ENCODE data around the gene DMPK.

The DMPK gene

DNA sequence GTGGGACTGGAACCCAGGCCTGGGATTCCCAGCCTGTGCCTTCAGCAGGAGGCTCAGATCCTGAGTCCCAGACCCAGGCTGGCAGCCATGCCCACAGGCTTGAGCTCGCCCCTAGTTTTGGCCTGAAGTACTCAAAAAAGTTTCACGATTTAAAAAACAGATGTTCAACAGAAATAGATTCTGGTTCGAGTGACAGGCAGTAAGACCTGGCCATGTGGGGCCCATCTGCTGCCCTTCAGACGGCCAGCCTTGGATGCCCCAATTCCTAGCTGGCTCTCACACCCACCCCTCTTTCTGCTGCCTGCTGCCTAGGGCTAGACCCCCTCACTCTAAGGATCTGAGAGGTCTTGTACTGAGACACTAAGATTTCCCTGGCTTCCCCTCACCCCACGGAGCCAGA lies 2.8 kb upstream of the DMPK start:
- peak; percentile 22 for DNase-seq

DNA sequence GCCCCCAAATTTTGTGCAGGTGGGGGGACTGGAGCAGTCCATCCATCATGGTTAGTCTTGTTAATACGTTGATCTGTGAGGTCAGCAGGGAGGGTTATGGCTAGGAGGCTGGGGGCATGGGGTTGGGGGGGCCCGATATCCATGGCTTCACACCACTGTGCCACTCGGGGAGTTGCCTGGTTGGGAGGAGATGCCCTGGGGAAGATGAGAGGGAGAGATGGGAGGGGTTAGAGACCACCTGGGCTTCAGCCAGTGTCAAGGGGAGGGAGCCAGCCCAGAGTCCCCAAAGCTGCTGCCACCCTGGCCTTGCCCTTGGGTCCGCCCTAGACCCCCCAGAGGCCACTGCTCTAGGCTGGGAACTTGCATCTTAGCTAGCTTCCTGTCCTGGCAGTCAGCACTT lies 1.8 kb upstream of the DMPK start:
- no peak for DNase-seq

DNA sequence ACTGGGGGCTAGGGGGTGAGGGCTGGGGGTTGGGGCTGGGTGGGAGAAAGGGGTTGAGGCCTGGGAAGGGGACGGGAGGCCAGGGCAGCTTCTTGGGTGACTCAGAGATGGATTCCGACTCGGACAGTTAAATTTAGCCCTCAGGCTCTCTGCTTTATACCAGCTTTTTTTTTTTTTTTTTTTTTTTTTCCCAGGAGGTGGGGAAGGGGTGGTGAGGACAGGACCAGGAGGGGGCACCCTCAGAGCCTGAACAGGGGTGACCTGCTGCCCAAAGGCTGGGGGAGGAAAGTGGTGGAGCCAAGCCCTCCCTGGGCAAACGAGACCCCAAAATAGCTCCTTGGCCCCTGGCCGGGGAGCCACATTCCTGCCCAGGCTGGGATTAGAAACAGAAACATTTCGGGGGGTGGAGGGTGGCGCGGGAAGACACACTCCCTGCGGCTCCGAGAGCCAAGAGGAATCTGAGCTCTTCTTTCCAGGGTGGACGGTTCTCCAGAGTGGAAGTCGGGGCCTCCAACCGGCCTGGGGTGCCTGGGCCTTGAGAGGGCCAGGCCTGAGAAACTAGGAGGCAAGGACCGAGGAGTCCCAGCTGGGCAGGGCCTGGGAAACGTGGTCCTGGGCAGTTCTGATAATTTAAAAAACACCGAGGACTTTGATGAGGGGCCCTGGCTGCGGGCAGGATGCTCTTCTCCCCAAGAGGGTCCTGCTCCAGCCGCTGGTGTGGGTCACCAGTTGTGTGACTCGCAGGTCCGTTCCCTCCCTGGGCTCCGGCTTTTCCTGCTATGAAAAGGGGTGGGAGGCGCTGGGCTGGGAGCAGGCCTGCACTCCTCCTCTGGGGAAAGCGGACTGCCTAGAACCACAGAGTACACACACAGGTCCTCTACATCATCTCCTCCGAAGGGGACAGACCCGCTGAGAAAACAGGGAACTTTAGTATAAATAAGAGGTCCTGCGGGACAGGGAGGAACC lies 813 bp upstream of the DMPK start:
- DNase-seq = peak; percentile 84

DNA sequence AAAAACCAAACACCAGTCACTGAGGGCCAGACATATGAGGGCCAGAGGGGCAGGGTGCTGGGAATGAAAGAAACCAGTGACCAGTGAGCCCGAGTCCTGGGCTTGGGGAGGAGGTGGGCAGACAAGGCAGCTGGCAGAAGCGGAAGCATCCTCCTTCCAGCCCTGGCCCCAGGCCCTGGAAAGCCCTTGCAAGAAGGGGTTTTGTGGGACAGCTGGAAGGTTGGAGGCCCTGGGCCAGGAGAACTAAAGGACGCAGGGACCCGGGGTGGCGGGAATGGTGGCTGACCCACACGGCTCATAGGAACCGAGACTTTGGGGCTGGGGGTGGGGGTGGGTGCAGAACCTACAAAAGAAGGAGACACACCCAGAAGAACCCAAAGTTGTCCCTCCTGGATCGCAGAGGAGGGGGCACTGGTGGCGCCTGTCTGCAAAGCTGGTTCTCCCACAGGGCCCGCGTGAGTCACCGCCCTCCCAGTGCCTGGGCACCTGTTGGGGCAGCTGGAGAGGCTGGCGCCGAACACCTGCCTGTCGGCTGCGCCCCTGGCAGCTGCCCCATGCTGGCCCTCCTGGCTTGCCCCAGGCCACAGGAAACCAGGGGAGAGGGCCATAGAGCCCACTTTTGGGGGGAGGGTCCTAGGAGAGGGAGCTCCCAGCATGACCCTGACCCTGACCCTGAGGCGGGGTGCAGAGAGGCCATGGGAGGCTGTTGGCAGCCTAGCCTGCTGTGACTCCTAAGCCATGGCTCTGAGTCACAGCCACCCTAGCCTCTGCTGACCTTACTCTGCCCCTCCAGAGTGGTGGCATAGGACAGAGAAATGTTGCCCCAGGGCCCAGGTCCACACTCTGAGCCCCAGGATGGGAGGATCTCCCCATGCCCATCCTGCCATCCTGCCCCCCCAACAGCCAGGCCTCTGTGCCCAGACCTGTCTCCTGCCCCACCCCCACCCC lies 802 bp downstream of the DMPK start:
- DNase-seq = peak; percentile 75

DNA sequence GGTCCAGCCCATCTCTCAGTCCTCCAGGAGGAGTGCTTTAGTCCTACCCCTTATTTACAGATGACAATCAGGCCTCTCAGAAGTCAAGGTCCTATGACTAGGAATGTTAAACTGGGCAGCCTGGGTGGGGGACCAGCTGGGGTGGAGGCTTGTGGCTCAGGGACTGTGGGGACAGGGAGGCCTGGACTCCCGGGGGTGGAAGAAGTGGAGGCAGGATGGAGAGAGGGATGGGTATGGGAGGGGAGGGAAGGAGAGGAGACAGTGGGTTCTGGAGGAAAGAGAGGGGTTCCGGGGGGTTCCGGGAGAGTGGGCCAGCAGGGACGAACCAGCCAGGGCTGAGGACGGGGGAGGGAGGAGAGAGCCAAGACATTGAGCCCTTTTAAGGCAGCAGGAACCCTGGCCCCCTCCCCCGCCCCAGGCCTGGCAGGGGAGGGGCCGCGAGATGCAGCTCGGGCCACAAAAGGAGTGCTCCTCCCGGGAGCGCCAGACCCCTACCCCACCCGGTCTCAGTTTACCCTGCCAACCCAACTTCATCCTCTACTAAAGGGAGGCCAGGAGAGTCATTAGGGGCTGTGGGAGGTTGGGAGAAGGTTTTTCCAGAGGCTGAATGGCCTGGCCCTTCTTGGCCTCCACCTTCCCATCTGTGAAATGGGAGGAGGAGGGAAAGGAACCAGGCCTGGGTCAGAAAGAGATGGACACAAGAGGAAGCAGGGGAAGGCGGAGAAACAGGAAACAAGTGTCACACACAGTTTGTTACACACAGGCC lies 1.7 kb downstream of the DMPK start:
- DNase-seq = no peak

DNA sequence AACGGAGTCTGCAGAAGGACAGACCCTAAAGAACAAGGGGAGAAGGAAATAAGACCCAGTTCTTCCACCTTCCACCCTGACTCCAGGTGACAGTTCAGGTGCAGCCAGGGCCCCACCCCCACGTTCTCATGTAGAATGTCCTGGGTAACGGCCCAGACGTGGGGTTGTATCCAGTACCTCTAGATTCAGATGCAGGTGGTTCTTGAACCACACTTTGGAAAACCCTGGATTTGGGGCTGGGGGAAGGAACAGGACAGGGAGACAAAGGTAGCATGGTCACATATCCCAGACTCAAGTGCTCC lies 2.2 kb downstream of the DMPK start:
- DNase-seq = no peak

DNA sequence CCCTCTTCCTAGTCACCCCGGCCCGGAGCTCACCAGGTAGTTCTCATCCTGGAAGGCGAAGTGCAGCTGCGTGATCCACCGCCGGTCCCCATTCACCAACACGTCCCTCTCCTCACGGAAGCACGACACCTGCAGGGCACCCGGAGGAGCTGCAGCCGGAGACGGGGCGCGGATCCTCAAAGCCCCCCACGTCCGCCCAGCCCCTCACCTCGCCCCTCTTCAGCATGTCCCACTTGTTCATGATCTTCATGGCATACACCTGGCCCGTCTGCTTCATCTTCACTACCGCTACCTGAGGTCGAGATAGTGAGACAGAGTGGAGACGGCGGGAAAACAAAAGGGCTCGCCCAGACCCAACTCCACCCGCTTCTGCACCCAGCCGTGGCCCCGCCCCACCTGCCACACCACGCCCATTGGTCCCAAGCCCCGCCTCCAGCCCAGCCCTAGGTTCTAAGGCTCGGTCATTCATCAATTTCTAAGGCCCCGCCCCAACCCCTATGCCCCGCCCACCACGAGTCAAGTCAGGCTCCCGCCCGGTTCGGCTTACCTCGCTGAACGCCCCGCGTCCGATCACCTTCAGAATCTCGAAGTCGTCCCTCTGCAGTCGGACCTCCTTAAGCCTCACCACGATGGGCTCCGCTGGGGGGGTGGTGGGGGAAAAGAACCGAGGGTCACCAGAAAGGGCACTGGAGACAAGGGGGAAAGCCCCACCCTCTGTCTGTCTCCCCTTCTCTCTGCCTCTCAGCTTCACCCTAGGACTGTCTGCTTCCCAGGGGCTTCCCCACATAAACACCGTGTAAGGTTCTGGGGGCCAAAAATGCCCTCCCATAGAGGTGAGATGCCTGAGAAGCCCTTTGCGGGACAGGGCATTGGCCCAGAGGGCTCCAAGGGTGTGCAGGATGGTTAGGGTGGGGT lies 2.8 kb downstream of the DMPK start:
- DNase-seq = peak; percentile 84

DNA sequence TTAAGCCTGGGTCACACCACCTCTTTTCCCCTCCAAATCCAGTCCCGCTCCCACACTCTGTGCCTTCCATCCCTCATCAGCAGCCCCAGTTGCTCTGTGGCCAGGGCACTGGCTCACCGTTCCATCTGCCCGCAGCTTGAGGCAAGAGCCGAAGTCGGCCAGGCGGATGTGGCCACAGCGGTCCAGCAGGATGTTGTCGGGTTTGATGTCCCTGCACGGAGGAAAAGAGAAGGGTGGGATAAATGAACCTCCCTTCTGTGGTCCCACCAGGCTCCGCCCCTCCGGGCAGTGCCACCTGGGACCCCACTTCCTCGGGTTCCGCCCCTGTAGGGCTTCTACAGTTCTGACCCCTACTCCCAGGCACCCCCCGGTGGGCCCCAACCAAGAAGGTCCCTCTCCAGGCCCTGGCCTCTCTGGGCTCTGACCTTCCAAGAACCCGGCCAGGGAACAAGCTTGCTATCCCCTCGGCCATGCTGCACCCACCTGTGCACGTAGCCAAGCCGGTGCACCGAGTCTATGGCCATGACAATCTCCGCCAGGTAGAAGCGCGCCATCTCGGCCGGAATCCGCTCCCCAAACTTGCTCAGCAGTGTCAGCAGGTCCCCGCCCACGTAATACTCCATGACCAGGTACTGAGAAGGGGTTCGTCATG lies 4.2 kb downstream of the DMPK start:
- DNase-seq = no peak

DNA sequence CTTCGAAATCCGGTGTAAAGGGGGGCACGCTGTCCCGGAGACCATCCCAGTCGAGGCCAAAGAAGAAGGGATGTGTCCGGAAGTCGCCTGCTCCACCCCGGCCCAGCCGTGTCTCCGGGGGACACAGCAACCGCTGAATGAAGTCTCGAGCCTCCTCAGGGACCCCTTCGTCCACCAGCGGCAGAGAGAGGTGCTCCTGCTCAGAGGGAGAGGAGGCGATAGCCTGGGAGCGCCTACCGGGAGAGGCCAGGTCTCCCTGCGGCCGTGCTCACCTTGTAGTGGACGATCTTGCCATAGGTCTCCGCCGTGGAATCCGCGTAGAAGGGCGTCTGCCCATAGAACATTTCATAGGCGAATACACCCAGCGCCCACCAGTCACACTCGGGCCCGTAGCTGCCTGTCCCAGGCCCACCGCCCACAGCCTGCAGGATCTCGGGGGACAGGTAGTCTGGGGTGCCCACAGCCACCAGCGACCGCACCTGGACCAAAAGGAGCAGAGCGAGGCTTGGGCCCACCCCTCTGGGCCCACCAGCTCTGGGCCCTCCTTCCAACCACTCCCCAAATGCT lies 4.8 kb downstream of the DMPK start:
- no peak for DNase-seq

DNA sequence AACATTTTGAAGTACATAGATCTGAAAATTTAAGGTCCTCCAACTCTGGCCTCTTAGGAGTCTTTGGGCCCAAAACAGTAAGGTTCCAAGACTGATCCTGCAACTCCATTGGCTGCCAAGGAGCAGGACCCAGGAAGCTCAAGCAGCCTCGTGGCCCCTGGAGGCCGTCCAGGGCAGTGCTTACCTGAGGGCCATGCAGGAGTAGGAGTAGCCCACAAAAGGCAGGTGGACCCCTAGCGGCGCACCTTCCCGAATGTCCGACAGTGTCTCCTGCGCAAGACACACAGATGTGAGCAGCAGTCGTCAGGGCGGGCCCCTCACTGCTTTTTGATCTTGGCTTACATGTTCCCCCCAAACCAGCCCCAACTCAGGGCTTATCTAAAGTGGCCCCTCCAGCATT lies 7.5 kb downstream of the DMPK start:
- DNase-seq = no peak

DNA sequence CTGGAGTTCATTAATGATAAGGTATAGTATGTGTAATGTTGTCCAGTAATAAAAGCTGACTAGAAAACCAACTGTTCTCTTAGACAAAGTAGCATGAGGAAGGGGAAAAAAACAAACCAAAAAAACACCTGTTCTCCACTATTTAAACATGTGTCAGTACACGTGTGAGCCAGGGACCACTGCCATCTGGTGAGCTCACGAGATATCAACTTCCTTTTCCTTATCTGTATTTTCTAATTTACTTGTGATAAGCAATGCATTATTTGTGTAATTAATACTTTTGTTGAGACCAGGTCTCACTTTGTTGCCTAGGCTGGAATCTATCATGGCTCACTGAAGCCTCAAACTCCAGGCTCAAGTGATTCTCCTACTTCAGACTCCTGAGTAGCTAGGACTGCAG lies 8.9 kb downstream of the DMPK start:
- no peak for DNase-seq

DNA sequence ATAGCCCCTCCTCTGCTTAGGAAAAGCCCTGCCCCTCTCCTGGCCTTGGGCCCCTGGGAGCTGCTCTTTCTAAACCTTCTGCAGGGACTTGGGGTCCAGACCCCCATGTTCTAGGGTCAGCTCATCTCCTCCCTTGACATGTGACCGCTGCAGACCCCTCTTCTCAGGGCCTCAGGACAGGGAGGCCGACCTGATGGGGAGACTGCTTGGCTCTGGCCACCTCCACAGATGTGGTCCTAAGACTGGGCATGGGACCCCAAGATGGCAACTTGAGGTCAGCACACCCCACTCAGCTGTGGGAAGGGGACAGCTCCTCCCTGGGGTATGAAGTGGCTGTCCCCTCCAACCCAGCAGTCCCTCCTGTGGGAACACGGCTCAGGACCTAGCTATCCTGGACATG lies 9.4 kb downstream of the DMPK start:
- no peak for DNase-seq

DNA sequence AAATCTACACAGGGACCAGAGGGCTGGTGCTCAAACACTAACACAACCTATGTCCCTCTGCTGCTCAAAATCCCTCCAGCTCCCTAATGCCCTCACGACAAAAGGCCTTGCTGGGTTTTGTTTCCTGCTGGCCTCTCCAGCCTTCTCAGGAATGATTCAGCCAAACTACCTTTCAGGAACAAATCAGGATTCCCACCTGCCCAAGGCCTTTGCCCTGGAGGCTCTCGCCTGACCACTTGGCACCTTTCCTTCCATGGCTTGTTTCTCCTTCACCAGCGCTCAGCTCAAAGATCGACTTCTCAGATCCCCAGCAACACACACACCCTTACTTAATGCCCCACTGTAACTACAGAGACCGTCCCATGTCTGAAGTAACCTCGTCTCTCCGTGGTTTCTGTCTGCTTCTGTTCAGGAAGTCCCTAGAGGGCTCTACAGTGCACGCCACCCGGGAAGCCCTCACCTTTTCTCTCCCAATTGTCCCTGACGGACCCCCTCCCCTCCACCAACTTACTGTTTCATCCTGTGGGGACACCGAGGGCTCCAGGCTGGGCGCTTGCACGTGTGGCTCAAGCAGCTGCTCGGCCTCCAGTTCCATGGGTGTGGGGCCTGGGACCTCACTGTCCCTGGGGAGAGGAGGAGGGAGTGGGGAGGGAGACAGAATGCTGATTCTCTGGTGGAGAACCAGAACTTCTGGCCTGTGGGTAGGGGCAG lies 10.0 kb downstream of the DMPK start:
- DNase-seq = no peak

DNA sequence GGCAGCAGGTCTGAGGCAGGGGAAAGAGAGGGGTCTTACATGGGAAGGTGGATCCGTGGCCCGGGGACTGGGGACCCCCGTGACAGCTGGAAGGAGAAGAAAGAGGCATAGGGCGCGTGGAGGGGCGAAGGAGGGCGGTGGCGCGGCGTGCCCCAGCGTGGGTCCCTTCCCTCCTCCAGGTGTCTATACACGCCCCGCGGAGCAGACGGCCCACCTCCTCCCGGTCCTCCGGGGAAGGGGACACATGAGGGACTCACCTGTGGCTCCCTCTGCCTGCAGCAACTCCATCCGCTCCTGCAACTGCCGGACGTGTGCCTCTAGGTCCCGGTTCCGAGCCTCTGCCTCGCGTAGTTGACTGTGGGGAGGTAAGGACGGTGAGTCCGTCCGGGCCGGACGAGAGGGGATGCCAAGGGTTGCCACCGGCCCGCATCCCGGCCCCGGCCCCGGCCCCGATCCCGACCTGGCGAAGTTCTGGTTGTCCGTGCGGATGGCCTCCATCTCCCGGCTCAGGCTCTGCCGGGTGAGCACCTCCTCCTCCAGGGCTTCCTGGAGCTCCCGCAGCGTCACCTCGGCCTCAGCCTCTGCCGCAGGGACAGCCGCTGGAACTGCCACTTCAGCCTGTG lies 10.9 kb downstream of the DMPK start:
- peak; percentile 48 for DNase-seq

DNA sequence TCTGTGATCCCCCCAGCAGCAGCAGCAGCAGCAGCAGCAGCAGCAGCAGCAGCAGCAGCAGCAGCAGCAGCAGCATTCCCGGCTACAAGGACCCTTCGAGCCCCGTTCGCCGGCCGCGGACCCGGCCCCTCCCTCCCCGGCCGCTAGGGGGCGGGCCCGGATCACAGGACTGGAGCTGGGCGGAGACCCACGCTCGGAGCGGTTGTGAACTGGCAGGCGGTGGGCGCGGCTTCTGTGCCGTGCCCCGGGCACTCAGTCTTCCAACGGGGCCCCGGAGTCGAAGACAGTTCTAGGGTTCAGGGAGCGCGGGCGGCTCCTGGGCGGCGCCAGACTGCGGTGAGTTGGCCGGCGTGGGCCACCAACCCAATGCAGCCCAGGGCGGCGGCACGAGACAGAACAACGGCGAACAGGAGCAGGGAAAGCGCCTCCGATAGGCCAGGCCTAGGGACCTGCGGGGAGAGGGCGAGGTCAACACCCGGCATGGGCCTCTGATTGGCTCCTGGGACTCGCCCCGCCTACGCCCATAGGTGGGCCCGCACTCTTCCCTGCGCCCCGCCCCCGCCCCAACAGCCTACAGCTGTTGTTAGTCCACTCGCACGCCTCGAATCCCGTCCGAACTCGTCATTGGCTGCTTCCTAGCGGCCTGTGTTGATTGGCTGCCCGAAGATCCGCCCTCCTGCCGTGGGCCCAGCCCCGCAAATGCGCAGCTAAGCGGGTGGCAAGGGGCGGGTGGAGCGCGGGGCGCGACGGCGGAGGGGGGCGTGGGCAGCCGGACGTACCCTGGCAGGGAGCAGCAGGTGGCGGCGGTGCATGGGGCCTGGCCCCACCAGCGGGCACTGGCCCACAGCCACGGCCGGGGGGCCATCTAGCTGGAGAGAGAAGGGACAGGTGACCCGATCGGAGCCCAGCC lies 11.8 kb downstream of the DMPK start:
- peak; percentile 98 for DNase-seq

DNA sequence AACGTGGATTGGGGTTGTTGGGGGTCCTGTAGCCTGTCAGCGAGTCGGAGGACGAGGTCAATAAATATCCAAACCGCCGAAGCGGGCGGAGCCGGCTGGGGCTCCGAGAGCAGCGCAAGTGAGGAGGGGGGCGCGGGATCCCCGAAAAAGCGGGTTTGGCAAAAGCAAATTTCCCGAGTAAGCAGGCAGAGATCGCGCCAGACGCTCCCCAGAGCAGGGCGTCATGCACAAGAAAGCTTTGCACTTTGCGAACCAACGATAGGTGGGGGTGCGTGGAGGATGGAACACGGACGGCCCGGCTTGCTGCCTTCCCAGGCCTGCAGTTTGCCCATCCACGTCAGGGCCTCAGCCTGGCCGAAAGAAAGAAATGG lies 12.5 kb downstream of the DMPK start:
- no peak for DNase-seq

DNA sequence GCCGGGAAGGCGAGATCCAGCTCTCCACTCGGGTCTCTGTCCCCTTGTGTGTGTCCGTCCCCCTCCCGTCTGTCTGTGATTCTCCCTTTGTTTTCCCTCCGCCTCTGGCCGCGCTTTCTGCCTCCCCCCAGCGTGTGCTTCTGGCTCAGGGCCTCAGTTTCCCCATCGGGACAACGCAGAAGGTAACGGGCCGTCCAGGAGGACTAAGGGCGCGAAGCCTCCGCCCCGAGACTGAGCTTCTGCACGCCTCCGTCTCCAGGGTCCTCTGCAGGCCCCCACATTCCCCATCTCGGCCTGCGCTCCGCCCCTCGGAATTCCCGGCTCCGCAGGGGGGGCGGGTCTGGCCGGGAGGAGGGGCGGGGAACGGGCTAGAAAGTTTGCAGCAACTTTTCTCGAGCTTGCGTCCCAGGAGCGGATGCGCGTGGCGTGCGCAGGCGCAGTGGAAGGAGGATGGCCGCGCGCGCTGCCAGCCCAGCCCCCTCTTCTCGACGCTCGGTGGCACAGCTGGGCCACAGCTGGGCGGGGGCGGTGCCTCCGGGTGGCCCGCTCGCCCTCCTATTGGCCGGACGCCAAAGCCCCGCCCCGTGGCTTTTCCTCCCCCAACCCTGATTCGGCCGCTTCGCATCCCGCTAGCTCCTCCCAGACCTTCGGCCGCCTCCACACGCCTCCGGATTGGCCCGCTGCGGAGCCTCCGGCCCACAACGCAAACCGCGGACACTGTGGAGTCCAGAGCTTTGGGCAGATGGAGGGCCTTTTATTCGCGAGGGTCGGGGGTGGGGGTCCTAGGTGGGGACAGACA lies 13.1 kb downstream of the DMPK start, which contains the start of gene SIX5:
SIX5 (minus strand) TSS at position 269 of the 799 bp plus-strand sequence. CDS start 408 bp downstream, outside the sequence.
- DNase-seq = peak; percentile 99

DNA sequence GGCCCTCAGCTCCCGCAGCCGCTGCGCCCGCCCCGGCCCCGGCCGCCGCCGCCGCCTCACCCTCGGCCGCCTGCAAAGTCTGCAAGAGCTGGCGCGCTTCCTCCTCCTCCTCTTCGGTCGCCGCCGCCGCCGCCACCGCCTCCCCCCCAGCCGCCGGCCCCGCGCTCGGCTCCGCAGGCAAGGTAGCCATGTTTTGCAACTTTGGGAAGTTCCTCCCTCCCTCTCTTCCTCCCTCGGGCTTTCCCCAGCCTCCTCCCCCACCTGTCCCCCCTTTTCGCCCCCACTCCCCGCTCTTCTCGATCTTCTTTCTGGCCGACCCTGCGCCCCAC lies 13.7 kb downstream of the DMPK start:
- no peak for DNase-seq
